ENCODE measurements around the gene NSMF. TPM values are rescaled to one million over a fixed set of nuclear protein-coding genes. Genes with fewer than 3 reads are reported as not detected.

The NSMF gene
- total and polyA plus RNA-seq, 2 of the 8 experiments (the other 6 are each of a cell fraction or from before 2014, with no cell fraction given): 56.7 to 65.1 TPM

GRCh38 chr9:137434498-137435380 is 24.4 kb downstream of the NSMF start:
- Histone ChIP-seq H3K9me3 (ENCODE audit: insufficient read depth in 2 of 2, low read depth in 1 of 2, low read length in 1 of 2) (no peaks in the 10 kb centered on the region), H3K4me1 (replicated peaks in 1 of 4; ENCODE audit: control insufficient read depth in 3 of 4, insufficient read depth in 4 of 4, low read length in 3 of 4) (no peaks in the 10 kb centered on the region), H2BK12ac (ENCODE audit: low read depth, low read length) (no peak overlapping the region), H3K9ac (replicated peaks in 1 of 4; ENCODE audit: extremely low read depth in 1 of 4, low read depth in 3 of 4, low read length in 3 of 4) (no peak overlapping the region), H3K79me1 (ENCODE audit: low read depth, low read length) (no peaks in the 10 kb centered on the region), H3K18ac (ENCODE audit: extremely low read depth, low read length) (no peak overlapping the region), H3K27ac (ENCODE audit: low read depth, low read length) (no peak overlapping the region; the same call in 1 of the 2 replicates), H3K23ac (ENCODE audit: insufficient read length) (no peak overlapping the region), H3K4ac (replicated peaks; ENCODE audit: insufficient read length, low read depth, low read length) (no peak overlapping the region), H2BK120ac (replicated peaks; ENCODE audit: low read depth, low read length) (no peak overlapping the region), H3K36me3 (ENCODE audit: control insufficient read depth in 2 of 4, insufficient read depth in 4 of 4, low read length in 3 of 4) (no peaks in the 10 kb centered on the region), H2BK20ac (ENCODE audit: low read length) (no peak overlapping the region), H4K8ac (ENCODE audit: extremely low read depth, insufficient read depth, low read length) (peak overlapping the region; percentile 25; the same call in 1 of the 2 replicates), H3K27me3 (replicated peaks in 1 of 4; ENCODE audit: control insufficient read depth in 3 of 4, extremely low read depth in 1 of 4, insufficient read depth in 3 of 4, low read length in 3 of 4) (no peaks in the 10 kb centered on the region), H4K91ac (replicated peaks; ENCODE audit: insufficient read length, low read length) (no peak overlapping the region), H3K4me3 (ENCODE audit: extremely low read depth in 1 of 4, insufficient read depth in 2 of 4, low read depth in 3 of 4, low read length in 4 of 4) (no peak overlapping the region), H2BK15ac (ENCODE audit: low read length) (no peak overlapping the region), H4K5ac (ENCODE audit: insufficient read length, low read depth, low read length) (no peak overlapping the region), H3K14ac (ENCODE audit: insufficient read length) (no peak overlapping the region), H3K56ac (replicated peaks; ENCODE audit: insufficient read length, low read depth, low read length) (no peak overlapping the region), H3K79me2 (ENCODE audit: control insufficient read depth in 1 of 2, insufficient read depth in 2 of 2, low read length in 2 of 2) (no peaks in the 10 kb centered on the region), H3K4me2 (ENCODE audit: insufficient read depth in 1 of 2, low read depth in 2 of 2, low read length in 2 of 2) (no peak overlapping the region), H3K23me2 (ENCODE audit: low read depth, low read length) (no peaks in the 10 kb centered on the region), H2AK5ac (ENCODE audit: low read depth, low read length) (no peak overlapping the region), H2BK5ac (ENCODE audit: low read depth, low read length) (no peak overlapping the region; the same call in 1 of the 2 replicates), H2AFZ (ENCODE audit: low read length) (no peak overlapping the region), H4K20me1 (replicated peaks in 1 of 2; ENCODE audit: control insufficient read depth in 1 of 2, insufficient read depth in 2 of 2, low read length in 2 of 2) (no peaks in the 10 kb centered on the region)
- DNase-seq (ENCODE audit: low read depth in 1 of 2, low spot score in 2 of 2): no peak
- WGBS, 2 experiments (ENCODE audit: extremely low coverage in 1 of 2, insufficient coverage in 1 of 2, insufficient read length in 1 of 2, insufficient replicate concordance in 2 of 2, low coverage in 1 of 2, low lambda C conversion rate in 2 of 2, missing lambda C conversion rate in 1 of 2): 90% methylated on average over 31 of the region's 43 CpGs; no CpG with 5 or more reads in 1 of the 2 experiments
- FAIRE-seq: no peak
- ChIA-PET CTCF (ENCODE audit: partially characterized antibody) (interaction anchor here (1.5 to 2.3 kb wide), 2 partner anchors 11 to 12 kb away, joined by 6 to 7 read pairs; partner anchors contain the start of genes EXD3 and NOXA1), POLR2A (ENCODE audit: partially characterized antibody) (interaction anchor here (0.9 to 1.8 kb wide), 3 partner anchors 9 to 194 kb away, joined by 3 to 8 read pairs (median 4); partner anchors contain the start of genes EXD3, NOXA1 and TUBB4B)
- TF ChIP-seq EZH2 (IDR thresholded peaks at IDR 0.05; ENCODE audit: low read depth, low read length, severe bottlenecking) (no peak), SIRT6 (IDR thresholded peaks at IDR 0.05; ENCODE audit: low read length) (no peak), SAP30 (IDR thresholded peaks at IDR 0.05; ENCODE audit: insufficient read depth, insufficient replicate concordance, low read length) (no peak), SRF (IDR thresholded peaks at IDR 0.05; ENCODE audit: low read depth, low read length) (no peak), ATF2 (IDR thresholded peaks at IDR 0.05; ENCODE audit: low read length) (no peak), POLR2A (IDR thresholded peaks at IDR 0.05; ENCODE audit: control extremely low read depth in 1 of 2, low read depth in 2 of 2, low read length in 2 of 2) (no peak), KDM5A (IDR thresholded peaks at IDR 0.05; ENCODE audit: low read length) (no peak), BRCA1 (IDR thresholded peaks at IDR 0.05; ENCODE audit: low read depth, low read length) (no peak), RFX5 (IDR thresholded peaks at IDR 0.05; ENCODE audit: borderline replicate concordance, low read depth, low read length) (no peak)

Measured in H1 (cell line).